SU-DHL-6 (cell line): ENCODE results near the gene RHOB.
"Not testable (repeated sequence)": the region's sequence is repeated elsewhere in the genome, so short reads cannot be mapped to it uniquely, and the experiment has no call there.

Experiments
- H2AFZ ChIP-seq: fragments of 200-600 bp; sonication (generic); 2 replicates; pipeline ENCODE4 v1.6.1; 2014; ENCODE audit warnings: low read depth, mild to moderate bottlenecking, moderate library complexity, mixed read lengths, antibody characterized with exemption, low read length; ENCODE audit not compliant: severe bottlenecking
- H3F3A ChIP-seq: fragments of 200-600 bp; shearing (Covaris generic); 2 replicates; pipeline ENCODE4 v1.6.0; 2016; ENCODE audit warnings: antibody characterized with exemption, mild to moderate bottlenecking; ENCODE audit not compliant: insufficient read depth
- H3K27ac ChIP-seq: fragments of 200-600 bp; sonication (generic); 2 replicates; pipeline ENCODE4 v1.5.1; 2016; ENCODE audit warnings: low read depth, mild to moderate bottlenecking, low read length, moderate library complexity, mixed read lengths
- H3K27me3 ChIP-seq: fragments of 200-600 bp; sonication (generic), shearing (Covaris generic); 2 replicates; pipeline ENCODE4 v1.6.0; 2014; ENCODE audit warnings: mild to moderate bottlenecking, low read length
- H3K36me3 ChIP-seq: fragments of 200-600 bp; sonication (generic); 2 replicates; pipeline ENCODE4 v1.6.1; 2014; ENCODE audit warnings: mild to moderate bottlenecking, low read length, mixed read lengths
- H3K4me2 ChIP-seq: fragments of 300-600, 200-600 bp; shearing (Covaris generic), sonication (generic); 2 replicates; pipeline ENCODE4 v1.6.0; 2014; ENCODE audit warnings: low read length, low read depth, mild to moderate bottlenecking; ENCODE audit not compliant: poor library complexity, severe bottlenecking
- H3K4me3 ChIP-seq: fragments of 200-600 bp; sonication (generic); 2 replicates; pipeline ENCODE4 v1.5.1; 2014; ENCODE audit warnings: antibody characterized with exemption, low read length, mild to moderate bottlenecking, mixed read lengths; ENCODE audit not compliant: insufficient read depth, poor library complexity, severe bottlenecking
- H3K79me2 ChIP-seq: fragments of 200-600 bp; sonication (generic); 2 replicates; pipeline ENCODE4 v1.6.1; 2014; ENCODE audit warnings: mild to moderate bottlenecking, low read length, moderate library complexity; ENCODE audit not compliant: insufficient read depth
- H3K9ac ChIP-seq: fragments of 200-600 bp; sonication (generic); 2 replicates; pipeline ENCODE4 v1.7.0; 2014; ENCODE audit warnings: mild to moderate bottlenecking, low read length
- H3K9me2 ChIP-seq: fragments of 200-600 bp; sonication (generic); replicated peaks from 2 replicates; pipeline ENCODE4 v1.6.1; 2014; ENCODE audit warnings: low read length; ENCODE audit not compliant: insufficient read depth
- H3K9me3 ChIP-seq: fragments of 200-600 bp; sonication (generic); 2 replicates; pipeline ENCODE4 v1.6.1; 2014; ENCODE audit warnings: low read length, mixed read lengths; ENCODE audit not compliant: insufficient read depth
- H4K20me1 ChIP-seq: fragments of 200-600 bp; sonication (generic); 2 replicates; pipeline ENCODE4 v1.6.1; 2014; ENCODE audit warnings: low read depth, mild to moderate bottlenecking, antibody characterized with exemption, low read length, moderate library complexity, mixed read lengths
- CTCF ChIP-seq: fragments of 200-600 bp; sonication (generic); IDR thresholded peaks from one replicate; pipeline ENCODE4 v1.5.1; 2017; ENCODE audit warnings: antibody characterized with exemption, mild to moderate bottlenecking, low read length, moderate library complexity; ENCODE audit not compliant: insufficient read depth, poor library complexity, severe bottlenecking
- EZH2phosphoT487 ChIP-seq: fragments of 200-600 bp; sonication (generic), shearing (Covaris generic); conservative IDR thresholded peaks from 2 replicates; pipeline ENCODE4 v1.6.1; 2018; ENCODE audit warnings: mild to moderate bottlenecking, antibody characterized with exemption, low read length, moderate library complexity, mixed read lengths

Gene RHOB

GRCh38 chr2:20490300-20491181 lies 43.7 kb downstream of the RHOB start:
- H2AFZ ChIP-seq = no peak overlapping the region
- TF ChIP-seq EZH2phosphoT487 (no peak), CTCF (no peak)
- H3K79me2 ChIP-seq = no peaks in the 10 kb centered on the region
- H3K9me3 ChIP-seq = no peaks in the 10 kb centered on the region
- H3K9me2 ChIP-seq = no peaks in the 10 kb centered on the region
- no peak overlapping the region for H3K27ac ChIP-seq
- no peak overlapping the region for H3K4me3 ChIP-seq
- no peaks in the 10 kb centered on the region for H3K36me3 ChIP-seq
- no peaks in the 10 kb centered on the region for H4K20me1 ChIP-seq
- H3F3A ChIP-seq = no peaks in the 10 kb centered on the region
- no peaks in the 10 kb centered on the region for H3K27me3 ChIP-seq
- H3K4me2 ChIP-seq = no peak overlapping the region
- H3K9ac ChIP-seq = no peak overlapping the region

GRCh38 chr2:20491739-20492531 lies 45.1 kb downstream of the RHOB start:
- Histone ChIP-seq H3K9me2 (no peaks in the 10 kb centered on the region), H3K36me3 (no peaks in the 10 kb centered on the region), H3K27me3 (no peaks in the 10 kb centered on the region), H3K27ac (no peak overlapping the region), H2AFZ (no peak overlapping the region), H4K20me1 (no peaks in the 10 kb centered on the region), H3K9ac (no peak overlapping the region), H3K4me2 (no peak overlapping the region), H3F3A (no peaks in the 10 kb centered on the region), H3K4me3 (no peak overlapping the region), H3K79me2 (no peaks in the 10 kb centered on the region), H3K9me3 (no peaks in the 10 kb centered on the region)
- TF ChIP-seq CTCF (no peak), EZH2phosphoT487 (no peak)

GRCh38 chr2:20493095-20493494 lies 46.2 kb downstream of the RHOB start:
- H3K27me3 ChIP-seq, H3K9me3 ChIP-seq, H3K9ac ChIP-seq, H4K20me1 ChIP-seq, H3K4me2 ChIP-seq, H3F3A ChIP-seq, H3K79me2 ChIP-seq, H3K4me3 ChIP-seq, H2AFZ ChIP-seq, H3K36me3 ChIP-seq, H3K27ac ChIP-seq, H3K9me2 ChIP-seq: not testable (repeated sequence)

- H4K20me1 ChIP-seq = no peaks in the 10 kb centered on the region
- no peak overlapping the region for H2AFZ ChIP-seq
- H3K9ac ChIP-seq = no peak overlapping the region
- H3K9me2 ChIP-seq = no peaks in the 10 kb centered on the region
- no peaks in the 10 kb centered on the region for H3K9me3 ChIP-seq
- H3K27ac ChIP-seq = no peak overlapping the region
- H3K36me3 ChIP-seq = no peaks in the 10 kb centered on the region
- no peaks in the 10 kb centered on the region for H3F3A ChIP-seq
- no peaks in the 10 kb centered on the region for H3K79me2 ChIP-seq
- H3K27me3 ChIP-seq = no peaks in the 10 kb centered on the region
- no peak overlapping the region for H3K4me3 ChIP-seq
- H3K4me2 ChIP-seq = no peak overlapping the region
- TF ChIP-seq EZH2phosphoT487 (no peak), CTCF (no peak)
These were observed 47.4 kb downstream of the RHOB start for GRCh38 chr2:20494241-20494640.
